ENCODE data around the gene CACNB1. TPM values are rescaled to one million over a fixed set of nuclear protein-coding genes. Genes with fewer than 3 reads are reported as not detected.

CACNB1 gene
- total and polyA plus RNA-seq, 10 of the 15 experiments (the other 5 are each of a cell fraction or from before 2014, with no cell fraction given), result 0.06 to 15.6 (median 6.3) TPM

DNA sequence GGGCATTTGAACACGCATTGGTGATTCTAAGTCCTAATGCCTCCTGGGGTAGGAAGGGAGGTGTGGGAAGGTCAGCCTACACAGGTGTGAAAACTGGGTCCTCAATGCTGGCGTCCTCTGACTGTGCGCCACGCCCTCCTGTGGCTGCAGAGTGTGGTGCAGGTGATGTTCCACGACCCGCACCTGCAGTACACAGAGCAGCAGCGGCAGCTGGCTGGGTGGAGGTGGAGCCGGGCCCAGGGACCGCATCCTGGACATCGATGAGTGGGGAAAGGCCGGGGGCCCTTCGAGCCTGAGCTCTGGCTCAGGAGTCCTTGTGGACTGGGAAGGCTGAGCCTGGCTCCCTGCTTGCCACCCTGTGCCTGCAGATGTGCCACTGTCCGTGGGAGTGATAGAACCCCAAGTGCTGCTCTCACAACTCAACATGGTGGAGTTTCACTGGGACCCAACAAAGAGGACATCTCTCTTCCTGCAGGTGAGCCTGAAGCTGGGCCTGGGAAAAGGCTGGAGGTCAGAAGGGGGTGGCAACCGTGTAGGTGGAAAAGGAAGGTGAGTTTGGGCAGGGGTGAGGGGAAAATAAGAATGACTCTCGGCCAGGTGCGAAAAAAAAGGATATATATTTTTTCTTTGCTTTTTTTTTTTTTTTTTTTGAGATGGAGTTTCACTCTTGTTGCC is 42.3 kb upstream of the CACNB1 start (continued):
- TF ChIP-seq, protein P1, sequence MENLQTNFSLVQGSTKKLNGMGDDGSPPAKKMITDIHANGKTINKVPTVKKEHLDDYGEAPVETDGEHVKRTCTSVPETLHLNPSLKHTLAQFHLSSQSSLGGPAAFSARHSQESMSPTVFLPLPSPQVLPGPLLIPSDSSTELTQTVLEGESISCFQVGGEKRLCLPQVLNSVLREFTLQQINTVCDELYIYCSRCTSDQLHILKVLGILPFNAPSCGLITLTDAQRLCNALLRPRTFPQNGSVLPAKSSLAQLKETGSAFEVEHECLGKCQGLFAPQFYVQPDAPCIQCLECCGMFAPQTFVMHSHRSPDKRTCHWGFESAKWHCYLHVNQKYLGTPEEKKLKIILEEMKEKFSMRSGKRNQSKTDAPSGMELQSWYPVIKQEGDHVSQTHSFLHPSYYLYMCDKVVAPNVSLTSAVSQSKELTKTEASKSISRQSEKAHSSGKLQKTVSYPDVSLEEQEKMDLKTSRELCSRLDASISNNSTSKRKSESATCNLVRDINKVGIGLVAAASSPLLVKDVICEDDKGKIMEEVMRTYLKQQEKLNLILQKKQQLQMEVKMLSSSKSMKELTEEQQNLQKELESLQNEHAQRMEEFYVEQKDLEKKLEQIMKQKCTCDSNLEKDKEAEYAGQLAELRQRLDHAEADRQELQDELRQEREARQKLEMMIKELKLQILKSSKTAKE (IDR thresholded peaks at IDR 0.05; ENCODE audit: low read depth, poor library complexity, severe bottlenecking), result no peak
- no peak for TF ChIP-seq RAD51 (IDR thresholded peaks at IDR 0.05)
- TF ChIP-seq KDM1A (IDR thresholded peaks at IDR 0.05; ENCODE audit: borderline replicate concordance), result no peak
- peak; percentile 17; the same call in 1 of the 2 replicates for TF ChIP-seq PAX5 (IDR thresholded peaks at IDR 0.05; ENCODE audit: borderline replicate concordance, low read depth, low read length)
- no peak for TF ChIP-seq BACH1 (IDR thresholded peaks at IDR 0.05; ENCODE audit: borderline replicate concordance)
- TF ChIP-seq ZBTB4 (CRISPR knock-in tag; IDR thresholded peaks at IDR 0.05), result no peak
- TF ChIP-seq CEBPZ (IDR thresholded peaks at IDR 0.05; ENCODE audit: low read depth, low read length), result no peak
- TF ChIP-seq, protein P2, sequence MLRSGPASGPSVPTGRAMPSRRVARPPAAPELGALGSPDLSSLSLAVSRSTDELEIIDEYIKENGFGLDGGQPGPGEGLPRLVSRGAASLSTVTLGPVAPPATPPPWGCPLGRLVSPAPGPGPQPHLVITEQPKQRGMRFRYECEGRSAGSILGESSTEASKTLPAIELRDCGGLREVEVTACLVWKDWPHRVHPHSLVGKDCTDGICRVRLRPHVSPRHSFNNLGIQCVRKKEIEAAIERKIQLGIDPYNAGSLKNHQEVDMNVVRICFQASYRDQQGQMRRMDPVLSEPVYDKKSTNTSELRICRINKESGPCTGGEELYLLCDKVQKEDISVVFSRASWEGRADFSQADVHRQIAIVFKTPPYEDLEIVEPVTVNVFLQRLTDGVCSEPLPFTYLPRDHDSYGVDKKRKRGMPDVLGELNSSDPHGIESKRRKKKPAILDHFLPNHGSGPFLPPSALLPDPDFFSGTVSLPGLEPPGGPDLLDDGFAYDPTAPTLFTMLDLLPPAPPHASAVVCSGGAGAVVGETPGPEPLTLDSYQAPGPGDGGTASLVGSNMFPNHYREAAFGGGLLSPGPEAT (IDR thresholded peaks at IDR 0.05; ENCODE audit: low read depth), result no peak
- TF ChIP-seq KAT2A (conservative IDR thresholded peaks at IDR 0.05; ENCODE audit: control insufficient read depth, low read depth, low read length), result no peak
- TF ChIP-seq, protein P3, sequence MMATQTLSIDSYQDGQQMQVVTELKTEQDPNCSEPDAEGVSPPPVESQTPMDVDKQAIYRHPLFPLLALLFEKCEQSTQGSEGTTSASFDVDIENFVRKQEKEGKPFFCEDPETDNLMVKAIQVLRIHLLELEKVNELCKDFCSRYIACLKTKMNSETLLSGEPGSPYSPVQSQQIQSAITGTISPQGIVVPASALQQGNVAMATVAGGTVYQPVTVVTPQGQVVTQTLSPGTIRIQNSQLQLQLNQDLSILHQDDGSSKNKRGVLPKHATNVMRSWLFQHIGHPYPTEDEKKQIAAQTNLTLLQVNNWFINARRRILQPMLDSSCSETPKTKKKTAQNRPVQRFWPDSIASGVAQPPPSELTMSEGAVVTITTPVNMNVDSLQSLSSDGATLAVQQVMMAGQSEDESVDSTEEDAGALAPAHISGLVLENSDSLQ (IDR thresholded peaks at IDR 0.05), result no peak
- TF ChIP-seq SREBF2 (IDR thresholded peaks at IDR 0.05; ENCODE audit: low read length), result no peak
- TF ChIP-seq TCF12 (IDR thresholded peaks at IDR 0.05; ENCODE audit: low read depth, low read length), result peak; percentile 87
- no peak for TF ChIP-seq TARDBP (IDR thresholded peaks at IDR 0.05; ENCODE audit: borderline replicate concordance)
- no peak for TF ChIP-seq SP1 (IDR thresholded peaks at IDR 0.05; ENCODE audit: low read depth, low read length)
- TF ChIP-seq JUNB (IDR thresholded peaks at IDR 0.05), result no peak
- no peak for TF ChIP-seq MYC (IDR thresholded peaks at IDR 0.05; ENCODE audit: insufficient read depth, insufficient read length, insufficient replicate concordance, low read length, severe bottlenecking)
- 0 out of 2 replicates have a peak, but pooled peaks have one; percentile 71 for TF ChIP-seq TCF3 (IDR thresholded peaks at IDR 0.05; ENCODE audit: borderline replicate concordance, insufficient read depth, low read depth, low read length)
- TF ChIP-seq GATAD2B (conservative IDR thresholded peaks at IDR 0.05; ENCODE audit: low read depth), result no peak
- no peak for TF ChIP-seq NBN (IDR thresholded peaks at IDR 0.05)
